ENCODE measurements around the gene RAB15. TPM values are rescaled to one million over a fixed set of nuclear protein-coding genes. Genes with fewer than 3 reads are reported as not detected.

Gene RAB15
- total RNA-seq, 1 donor from 2014 or later = 36.3 TPM

DNA sequence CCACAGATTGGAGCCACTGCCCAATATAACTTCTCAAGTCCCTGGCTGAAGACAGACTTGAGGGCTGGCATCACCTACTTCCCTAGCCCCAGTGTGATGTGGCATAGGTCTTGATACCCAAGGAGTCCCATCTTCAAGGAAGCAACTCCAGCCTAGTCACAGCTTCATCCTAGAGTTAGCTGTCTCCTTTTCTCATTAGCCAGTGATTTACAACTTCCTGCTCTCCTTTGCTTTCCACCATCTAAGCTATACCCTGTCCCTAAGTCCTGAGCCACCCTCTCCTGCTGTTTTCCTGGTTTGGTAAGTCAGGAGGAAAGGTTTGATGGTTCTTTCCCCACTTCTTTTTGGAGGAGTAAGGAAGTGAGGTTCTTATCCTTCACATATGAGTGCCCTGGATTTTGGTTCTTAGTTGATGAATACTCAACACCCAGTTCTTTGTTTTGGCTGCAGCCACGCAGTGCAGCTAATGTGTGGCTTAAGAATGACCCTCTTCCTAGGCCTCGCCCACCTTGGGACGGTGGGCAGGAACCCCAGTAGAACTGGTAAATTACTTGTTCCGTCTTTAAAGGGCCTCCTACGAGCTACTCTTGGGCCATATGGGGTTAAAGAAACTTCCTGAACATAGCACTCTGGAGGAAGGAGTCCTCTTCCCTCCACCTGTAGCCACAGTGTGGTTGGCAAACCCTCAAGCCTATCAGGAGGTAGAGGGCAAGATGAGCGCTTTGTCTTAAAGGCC lies 25.7 kb downstream of the RAB15 start:
- TF ChIP-seq CTCF (IDR thresholded peaks at IDR 0.05; ENCODE audit: insufficient read depth, low read depth, low read length) (no peak), EZH2 (IDR thresholded peaks at IDR 0.05; ENCODE audit: insufficient read depth, low read length) (no peak)

GRCh38 chr14:64945431-64946178 lies 26.5 kb downstream of the RAB15 start:
- Histone ChIP-seq H3K36me3 (ENCODE audit: insufficient read depth, low read length) (no peaks in the 10 kb centered on the region), H3K4me1 (ENCODE audit: insufficient read depth, low read length) (no peaks in the 10 kb centered on the region)
- H3K36me3 Mint-ChIP-seq (ENCODE audit: low read depth, unreplicated experiment) = peaks cover 30% of the 10 kb centered on the region

More for the DNA sequence above, 25.7 kb downstream of the RAB15 start:
- Histone ChIP-seq H3K9ac (ENCODE audit: low read length) (no peak overlapping the region), H3K4me2 (ENCODE audit: low read length) (no peak overlapping the region), H3K9me3 (ENCODE audit: insufficient read depth, low read depth, low read length) (no peaks in the 10 kb centered on the region), H3K79me2 (ENCODE audit: insufficient read depth, low read length) (no peaks in the 10 kb centered on the region), H3K4me1 (ENCODE audit: insufficient read depth, low read length) (no peaks in the 10 kb centered on the region), H3K27ac (ENCODE audit: low read depth, low read length) (no peak overlapping the region), H4K20me1 (ENCODE audit: insufficient read depth, low read length) (no peaks in the 10 kb centered on the region), H2AFZ (ENCODE audit: low read depth, low read length) (no peak overlapping the region), H3K4me3 (ENCODE audit: insufficient read depth, low read depth, low read length) (no peak overlapping the region), H3K36me3 (ENCODE audit: insufficient read depth, low read length) (no peaks in the 10 kb centered on the region), H3K27me3 (ENCODE audit: insufficient read depth, low read length) (no peaks in the 10 kb centered on the region)
- Mint-ChIP-seq H3K4me1 (ENCODE audit: low read depth, unreplicated experiment) (no peaks in the 10 kb centered on the region), H3K27ac (ENCODE audit: unreplicated experiment) (no peak overlapping the region), H3K9me3 (ENCODE audit: unreplicated experiment) (no peaks in the 10 kb centered on the region), H3K27me3 (ENCODE audit: low read depth, unreplicated experiment) (no peaks in the 10 kb centered on the region), H3K36me3 (ENCODE audit: low read depth, unreplicated experiment) (peaks cover 37% of the 10 kb centered on the region), H3K4me3 (ENCODE audit: unreplicated experiment) (no peak overlapping the region)
- DNase-seq (ENCODE audit: low read depth) = no peak
- FAIRE-seq = no peak

More at GRCh38 chr14:64945431-64946178, 26.5 kb downstream of the RAB15 start:
- H3K4me1 Mint-ChIP-seq (ENCODE audit: low read depth, unreplicated experiment) = no peaks in the 10 kb centered on the region
- Histone ChIP-seq H3K9ac (ENCODE audit: low read length) (no peak overlapping the region), H3K4me2 (ENCODE audit: low read length) (no peak overlapping the region), H4K20me1 (ENCODE audit: insufficient read depth, low read length) (no peaks in the 10 kb centered on the region), H2AFZ (ENCODE audit: low read depth, low read length) (no peak overlapping the region), H3K9me3 (ENCODE audit: insufficient read depth, low read depth, low read length) (no peaks in the 10 kb centered on the region), H3K27ac (ENCODE audit: low read depth, low read length) (no peak overlapping the region), H3K79me2 (ENCODE audit: insufficient read depth, low read length) (no peaks in the 10 kb centered on the region), H3K4me3 (ENCODE audit: insufficient read depth, low read depth, low read length) (no peak overlapping the region), H3K27me3 (ENCODE audit: insufficient read depth, low read length) (no peaks in the 10 kb centered on the region)
- H3K27me3 Mint-ChIP-seq (ENCODE audit: low read depth, unreplicated experiment) = no peaks in the 10 kb centered on the region
- DNase-seq (ENCODE audit: low read depth) = no peak
- no peak overlapping the region for H3K27ac Mint-ChIP-seq (ENCODE audit: unreplicated experiment)
- H3K4me3 Mint-ChIP-seq (ENCODE audit: unreplicated experiment) = no peak overlapping the region
- TF ChIP-seq CTCF (IDR thresholded peaks at IDR 0.05; ENCODE audit: insufficient read depth, low read depth, low read length) (no peak), EZH2 (IDR thresholded peaks at IDR 0.05; ENCODE audit: insufficient read depth, low read length) (no peak)
- FAIRE-seq = no peak
- no peaks in the 10 kb centered on the region for H3K9me3 Mint-ChIP-seq (ENCODE audit: unreplicated experiment)

Measured in astrocyte (in vitro differentiated cells and primary cell).